SU-DHL-6 (cell line): ENCODE measurements around the gene EPHB4.

Source experiments
- EZH2phosphoT487 ChIP-seq: fragments of 200-600 bp; sonication (generic), shearing (Covaris generic); conservative IDR thresholded peaks from 2 replicates; pipeline ENCODE4 v1.6.1; 2018; ENCODE audit warnings: mild to moderate bottlenecking, antibody characterized with exemption, low read length, moderate library complexity, mixed read lengths
- TF ChIP-seq, protein P1 (sequence below): fragments of 200-600 bp; sonication (generic); IDR thresholded peaks from one replicate; pipeline ENCODE4 v1.5.1; 2017; ENCODE audit warnings: antibody characterized with exemption, mild to moderate bottlenecking, low read length, moderate library complexity; ENCODE audit not compliant: insufficient read depth, poor library complexity, severe bottlenecking

DNA sequence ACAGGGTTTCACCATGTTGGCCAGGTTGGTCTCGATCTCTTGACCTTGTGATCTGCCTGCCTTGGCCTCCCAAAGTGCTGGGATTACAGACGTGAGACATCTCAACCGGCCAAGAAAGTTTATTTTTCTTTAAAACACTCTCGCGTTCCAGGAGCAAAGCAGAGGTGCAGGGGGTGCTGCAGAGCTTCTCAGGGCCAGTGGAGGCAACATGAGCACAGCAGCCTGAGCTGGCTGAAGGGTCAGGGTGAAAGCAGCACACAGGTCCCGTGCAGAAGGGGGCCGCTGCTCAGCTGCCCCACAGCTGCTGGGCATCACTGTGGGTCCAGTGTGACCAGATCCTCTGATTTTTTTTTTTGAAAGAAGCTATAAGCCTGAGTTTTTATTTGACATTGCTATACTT is 46.1 kb downstream of the EPHB4 start:
- TF ChIP-seq, protein P1, sequence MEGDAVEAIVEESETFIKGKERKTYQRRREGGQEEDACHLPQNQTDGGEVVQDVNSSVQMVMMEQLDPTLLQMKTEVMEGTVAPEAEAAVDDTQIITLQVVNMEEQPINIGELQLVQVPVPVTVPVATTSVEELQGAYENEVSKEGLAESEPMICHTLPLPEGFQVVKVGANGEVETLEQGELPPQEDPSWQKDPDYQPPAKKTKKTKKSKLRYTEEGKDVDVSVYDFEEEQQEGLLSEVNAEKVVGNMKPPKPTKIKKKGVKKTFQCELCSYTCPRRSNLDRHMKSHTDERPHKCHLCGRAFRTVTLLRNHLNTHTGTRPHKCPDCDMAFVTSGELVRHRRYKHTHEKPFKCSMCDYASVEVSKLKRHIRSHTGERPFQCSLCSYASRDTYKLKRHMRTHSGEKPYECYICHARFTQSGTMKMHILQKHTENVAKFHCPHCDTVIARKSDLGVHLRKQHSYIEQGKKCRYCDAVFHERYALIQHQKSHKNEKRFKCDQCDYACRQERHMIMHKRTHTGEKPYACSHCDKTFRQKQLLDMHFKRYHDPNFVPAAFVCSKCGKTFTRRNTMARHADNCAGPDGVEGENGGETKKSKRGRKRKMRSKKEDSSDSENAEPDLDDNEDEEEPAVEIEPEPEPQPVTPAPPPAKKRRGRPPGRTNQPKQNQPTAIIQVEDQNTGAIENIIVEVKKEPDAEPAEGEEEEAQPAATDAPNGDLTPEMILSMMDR = no peak
- no peak for TF ChIP-seq EZH2phosphoT487
